IMR-90 (cell line): ENCODE measurements around the gene AXIN2. TPM values are rescaled to one million over a fixed set of nuclear protein-coding genes. Genes with fewer than 3 reads are reported as not detected.

Experiments
- ATAC-seq: fragments of 200-7000 bp; cut with Tn5 transposase; 2 replicates; pipeline ENCODE4 v1.9.1; 2020; ENCODE audit warnings: low read depth, mild to moderate bottlenecking, moderate library complexity
- BruUV-seq: library from RNA; stranded (reverse); fragments of 400-500 nt; replicated peaks from 2 replicates; lab custom pipeline; 2021; lab: Mats Ljungman, UMichigan
- CTCF ChIA-PET: fragments of 300-600 bp; formaldehyde crosslinking; extraction: SDS; loops from one replicate; lab custom pipeline; 2021; ENCODE audit warnings: antibody characterized with exemption; lab: Yijun Ruan, JAX
- POLR2A ChIA-PET: fragments of 300-600 bp; sonication (Branson Sonifier 250); formaldehyde crosslinking; loops from one replicate; lab custom pipeline; 2022; ENCODE audit warnings: antibody characterized with exemption; ENCODE audit not compliant: unreplicated experiment; lab: Charles Lee
- DNase-seq: peaks from one replicate; pipeline ENCODE4 v3.0.0; 2013
- H2AFZ ChIP-seq: replicated peaks from 2 replicates; pipeline ENCODE3; 2013; ENCODE audit warnings: low read length, mild to moderate bottlenecking; ENCODE audit not compliant: poor library complexity
- H2AK5ac ChIP-seq: 2 replicates; pipeline ENCODE4 v1.6.1; 2013; ENCODE audit warnings: low read depth, low read length, inconsistent platforms
- H2AK9ac ChIP-seq: replicated peaks from 2 replicates; pipeline ENCODE3; 2013; ENCODE audit warnings: mild to moderate bottlenecking, low read depth, low read length, moderate library complexity; ENCODE audit not compliant: poor library complexity
- H2BK120ac ChIP-seq: 2 replicates; pipeline ENCODE4 v1.6.1; 2013; ENCODE audit warnings: low read depth, low read length, inconsistent platforms
- H2BK15ac ChIP-seq: 3 replicates; pipeline ENCODE4 v1.6.1; 2013; ENCODE audit warnings: low read depth, low read length, inconsistent platforms
- H2BK20ac ChIP-seq: 2 replicates; pipeline ENCODE4 v1.6.1; 2013; ENCODE audit warnings: low read depth, mild to moderate bottlenecking, inconsistent platforms, low read length, moderate library complexity
- H2BK5ac ChIP-seq: 2 replicates; pipeline ENCODE4 v1.6.1; 2013; ENCODE audit warnings: mild to moderate bottlenecking, low read depth, low read length, inconsistent platforms; ENCODE audit not compliant: poor library complexity, severe bottlenecking
- H3K14ac ChIP-seq: replicated peaks from 2 replicates; pipeline ENCODE4 v1.6.1; 2013; ENCODE audit warnings: low read depth, low read length, inconsistent platforms
- H3K18ac ChIP-seq: 2 replicates; pipeline ENCODE4 v1.6.1; 2013; ENCODE audit warnings: low read depth, low read length, control low read depth
- H3K23ac ChIP-seq: 2 replicates; pipeline ENCODE4 v1.6.1; 2013; ENCODE audit warnings: low read depth, low read length, inconsistent platforms
- H3K27ac ChIP-seq: 2 replicates; pipeline ENCODE4 v1.5.1; 2013; ENCODE audit warnings: mild to moderate bottlenecking, control low read depth, low read length; ENCODE audit not compliant: insufficient read depth
- H3K27me3 ChIP-seq: 2 replicates; pipeline ENCODE4 v1.6.1; 2013; ENCODE audit warnings: low read length; ENCODE audit not compliant: control insufficient read depth, insufficient read depth
- H3K36me3 ChIP-seq: 2 replicates; pipeline ENCODE4 v1.6.1; 2013; ENCODE audit warnings: low read length, mixed read lengths; ENCODE audit not compliant: control insufficient read depth, insufficient read depth
- H3K4ac ChIP-seq: 2 replicates; pipeline ENCODE4 v1.6.1; 2013; ENCODE audit warnings: low read depth, low read length, inconsistent platforms
- H3K4me1 ChIP-seq: 2 replicates; pipeline ENCODE4 v1.6.1; 2013; ENCODE audit warnings: low read length, mixed read lengths; ENCODE audit not compliant: control insufficient read depth, insufficient read depth
- H3K4me2 ChIP-seq: 2 replicates; pipeline ENCODE4 v1.6.1; 2013; ENCODE audit warnings: low read depth, mild to moderate bottlenecking, control low read depth, low read length, moderate library complexity
- H3K4me3 ChIP-seq: 2 replicates; pipeline ENCODE4 v1.5.1; 2013; ENCODE audit warnings: low read depth, mild to moderate bottlenecking, control low read depth, low read length, moderate library complexity; ENCODE audit not compliant: insufficient read depth
- H3K56ac ChIP-seq: 2 replicates; pipeline ENCODE4 v1.6.1; 2013; ENCODE audit warnings: low read length, inconsistent platforms; ENCODE audit not compliant: insufficient read depth; ENCODE audit errors: extremely low read depth
- H3K79me1 ChIP-seq, 2 experiments: 2 replicates each; pipeline ENCODE4 v1.6.1; 2013; ENCODE audit warnings: low read length in 2 of 2, inconsistent platforms in 1 of 2, low read depth in 1 of 2
- H3K9ac ChIP-seq: 2 replicates; pipeline ENCODE4 v1.6.1; 2013; ENCODE audit warnings: low read depth, low read length, control low read depth
- H3K9me1 ChIP-seq: 2 replicates; pipeline ENCODE4 v1.6.1; 2013; ENCODE audit warnings: low read length, inconsistent platforms; ENCODE audit not compliant: insufficient read depth
- H3K9me3 ChIP-seq: 2 replicates; pipeline ENCODE4 v1.6.1; 2013; ENCODE audit warnings: low read length; ENCODE audit not compliant: control insufficient read depth, insufficient read depth
- H4K20me1 ChIP-seq: 2 replicates; pipeline ENCODE4 v1.6.1; 2013; ENCODE audit warnings: low read length, inconsistent platforms; ENCODE audit not compliant: insufficient read depth
- H4K5ac ChIP-seq: 2 replicates; pipeline ENCODE4 v1.6.1; 2013; ENCODE audit warnings: mild to moderate bottlenecking, low read depth, low read length, control low read depth
- H4K8ac ChIP-seq, 2 experiments: 2 replicates each; pipeline ENCODE4 v1.6.1; 2013; ENCODE audit warnings: low read depth in 2 of 2, low read length in 2 of 2, control low read depth in 1 of 2, inconsistent platforms in 1 of 2
- H4K91ac ChIP-seq: 2 replicates; pipeline ENCODE4 v1.6.1; 2013; ENCODE audit warnings: low read depth, low read length, inconsistent platforms; ENCODE audit not compliant: insufficient read depth
- BHLHE40 ChIP-seq: fragments of 150-350 bp; IDR thresholded peaks from 2 replicates; pipeline ENCODE4 v1.6.1; 2016; ENCODE audit warnings: mild to moderate bottlenecking, low read depth, low read length
- CTCF ChIP-seq: conservative IDR thresholded peaks from 2 replicates; pipeline ENCODE4 v1.5.1; 2012; ENCODE audit warnings: mild to moderate bottlenecking, low read depth, low read length, improper control_type of control experiment
- FOS ChIP-seq: fragments of 150-350 bp; IDR thresholded peaks from 2 replicates; pipeline ENCODE4 v1.6.1; 2016; ENCODE audit warnings: low read depth, low read length
- MAFK ChIP-seq: IDR thresholded peaks from 2 replicates; pipeline ENCODE4 v1.6.1; 2012; ENCODE audit warnings: low read depth, low read length, improper control_type of control experiment
- MXI1 ChIP-seq: IDR thresholded peaks from 2 replicates; pipeline ENCODE4 v1.6.1; 2012; ENCODE audit warnings: low read depth, mild to moderate bottlenecking, low read length, moderate library complexity, borderline replicate concordance
- POLR2A ChIP-seq: IDR thresholded peaks from 2 replicates; pipeline ENCODE4 v1.6.1; 2012; ENCODE audit warnings: mild to moderate bottlenecking, low read depth, low read length
- RAD21 ChIP-seq: IDR thresholded peaks from 2 replicates; pipeline ENCODE4 v1.6.1; 2012; ENCODE audit warnings: low read length, improper control_type of control experiment
- RCOR1 ChIP-seq: IDR thresholded peaks from 2 replicates; pipeline ENCODE4 v1.6.1; 2012; ENCODE audit warnings: mild to moderate bottlenecking, low read length, improper control_type of control experiment; ENCODE audit not compliant: insufficient replicate concordance
- SMC3 ChIP-seq: fragments of 150-350 bp; IDR thresholded peaks from 2 replicates; pipeline ENCODE4 v1.6.1; 2016; ENCODE audit warnings: low read depth, mild to moderate bottlenecking, antibody characterized with exemption, low read length, moderate library complexity
- USF2 ChIP-seq: fragments of 150-350 bp; IDR thresholded peaks from 2 replicates; pipeline ENCODE4 v1.6.1; 2017; ENCODE audit warnings: mild to moderate bottlenecking, antibody characterized with exemption, low read length, low read depth
- WGBS, 2 experiments: methylation state at CpG; one replicate each; pipeline versions ENCODE4 v1.1.5 to v1.1.7; 2013; ENCODE audit warnings: missing lambda C conversion rate in 2 of 2; ENCODE audit not compliant: insufficient read length in 1 of 2; ENCODE audit errors: extremely low coverage in 2 of 2; 5-methylcytosine and 5-hydroxymethylcytosine counted together
- dilution Hi-C: fragments of 300-500 bp; cut with HindIII; formaldehyde crosslinking; loops from one replicate; pipeline ENCODE4 v1.14.3; 2018; ENCODE audit warnings: low sequenced_read_pairs; ENCODE audit not compliant: unreplicated experiment
- in situ Hi-C: fragments of 300-500 bp; cut with MboI; formaldehyde crosslinking; loops from 3 replicates; pipeline ENCODE4 v1.14.3; 2019; ENCODE audit warnings: low sequenced_read_pairs, inconsistent platforms, mixed read lengths
- intact Hi-C: fragments of 100-400 bp; cut with micrococcal nuclease; formaldehyde crosslinking; loops from 2 replicates; pipeline ENCODE4 v1.10.0; 2022
- polyA plus RNA-seq, 3 experiments: library from polyadenylated mRNA; depleted of rRNA; stranded (reverse); fragments of >200 nt; gene quantifications; 2 replicates each; pipeline ENCODE4 v1.2.3, GENCODE V29; 2012; ENCODE audit warnings: low replicate concordance in 1 of 3
- total RNA-seq: library from RNA; depleted of rRNA; stranded (reverse); fragments of >200 nt; gene quantifications from 2 replicates; pipeline ENCODE4 v1.2.3, GENCODE V29; 2012

Gene AXIN2
- total and polyA plus RNA-seq, 2 of the 4 experiments (the other 2 are of a cell fraction), result 0.91 to 1.8 TPM

GRCh38 chr17:65523411-65523810 lies 38.0 kb downstream of the AXIN2 start:
- peaks cover 4% of the 10 kb centered on the region; the same call in 1 of the 2 replicates for H3K9me1 ChIP-seq
- no peak overlapping the region for H2AK5ac ChIP-seq
- H2AK9ac ChIP-seq, result no peak overlapping the region
- no peak overlapping the region for H2BK120ac ChIP-seq
- peak; percentile 17 for DNase-seq
- H3K23ac ChIP-seq, result no peak overlapping the region
- no CpG with 5 or more reads among the region's 1 CpG for WGBS, 2 experiments
- H3K27ac ChIP-seq, result no peak overlapping the region
- ATAC-seq, result peak; percentile 57
- no TSS peak for BruUV-seq
- H4K8ac ChIP-seq, result no peak overlapping the region
- peaks cover 2% of the 10 kb centered on the region; the same call in 1 of the 2 replicates for H3K9me3 ChIP-seq
- no peak overlapping the region for H3K4me2 ChIP-seq
- no peak overlapping the region for H2BK15ac ChIP-seq
- no peak overlapping the region for H3K18ac ChIP-seq
- dilution Hi-C loops (no loop called here), in situ Hi-C loops (no loop called here), intact Hi-C loops (no loop called here)
- no peak overlapping the region for H4K5ac ChIP-seq
- H3K36me3 ChIP-seq, result no peaks in the 10 kb centered on the region
- H4K91ac ChIP-seq, result no peak overlapping the region
- no peaks in the 10 kb centered on the region for H4K20me1 ChIP-seq
- no peak overlapping the region for H2BK5ac ChIP-seq
- no peak overlapping the region for H3K14ac ChIP-seq
- H3K4ac ChIP-seq, result no peak overlapping the region
- no peak overlapping the region for H3K9ac ChIP-seq
- no peak overlapping the region for H2AFZ ChIP-seq
- H3K27me3 ChIP-seq, result peaks cover 11% of the 10 kb centered on the region
- H3K4me3 ChIP-seq, result no peak overlapping the region
- H3K79me1 ChIP-seq, result no peaks in the 10 kb centered on the region
- no peaks in the 10 kb centered on the region for H3K4me1 ChIP-seq
- ChIA-PET POLR2A (interaction anchor here (0.6 kb wide), 2 partner anchors 593 to 947 kb away, joined by 3 to 4 read pairs; no protein-coding TSS in a partner anchor), CTCF (interaction anchor here (0.6 kb wide), 1 partner anchor 1027 kb away, joined by 3 read pairs; no protein-coding TSS in a partner anchor)
- TF ChIP-seq MXI1 (no peak), RCOR1 (no peak), USF2 (no peak), RAD21 (no peak), BHLHE40 (no peak), SMC3 (no peak), POLR2A (no peak), CTCF (no peak), FOS (no peak), MAFK (no peak)
- H3K56ac ChIP-seq, result no peak overlapping the region
- H2BK20ac ChIP-seq, result no peak overlapping the region
